Eye (tissue), 1 donor: Measurements from ENCODE around the gene TNNI2.

Experiments used
- DNase-seq: peaks from one replicate; pipeline ENCODE4 v3.0.0-alpha.2; 2015

Gene TNNI2

DNA sequence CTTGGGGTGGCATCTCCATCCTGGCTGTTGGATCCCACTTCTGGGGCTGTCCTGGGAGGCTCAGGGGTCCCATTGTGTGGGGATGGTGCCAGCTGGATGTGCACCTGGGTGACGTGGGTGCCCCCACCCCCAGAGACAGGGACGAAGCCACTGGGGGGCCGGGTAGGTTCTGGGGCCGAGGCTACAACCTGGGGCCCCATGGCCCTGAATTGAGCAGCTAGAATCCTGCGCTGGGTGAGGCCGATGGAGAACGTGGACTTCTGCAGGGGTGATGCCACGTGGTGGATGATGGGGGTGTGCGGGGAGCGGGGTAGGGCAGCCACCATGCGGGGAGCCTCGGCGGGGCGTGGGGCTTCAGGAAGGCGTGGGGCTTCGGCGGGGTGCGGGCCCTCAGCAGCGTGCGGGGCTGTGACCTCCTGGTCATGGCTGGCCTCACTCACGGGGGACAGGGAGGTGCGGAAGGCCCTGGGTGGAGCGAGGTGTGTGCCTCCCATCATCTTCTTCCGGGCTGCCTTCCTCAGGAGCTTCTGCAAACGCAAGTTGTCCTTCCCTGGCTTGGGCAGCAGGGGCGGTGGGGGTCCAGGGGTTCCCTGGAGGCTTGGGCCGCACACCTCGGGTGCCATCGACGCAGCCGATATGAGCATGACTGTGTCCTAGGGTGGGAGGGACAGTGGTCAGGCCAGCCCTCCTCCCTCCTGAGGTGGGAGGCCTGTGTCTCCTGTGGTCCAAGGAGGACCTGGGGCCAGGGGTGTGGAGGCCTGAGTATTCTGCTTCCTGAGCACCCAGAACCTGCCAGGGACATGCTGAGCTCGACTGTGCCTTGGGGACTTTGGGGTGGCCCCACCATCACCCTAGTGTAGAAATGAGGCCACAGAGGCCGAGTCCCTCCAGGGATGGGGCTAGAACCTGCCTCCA is 51.4 kb downstream of the TNNI2 start:
- DNase-seq: no peak
